Testis (tissue), 2 donors: ENCODE data around the gene DPF1.

Experiments
- CTCF ChIP-seq, 3 experiments: fragments of 450-650 bp in 2 of 3; fragments of 200-600 bp in 1 of 3; sonication (generic) in 1 of 3; IDR thresholded peaks; one replicate each; pipeline ENCODE4 v1.5.1; 2016 to 2019; ENCODE audit warnings: antibody characterized with exemption in 3 of 3, mild to moderate bottlenecking in 2 of 3, moderate library complexity in 1 of 3
- POLR2A ChIP-seq: fragments of 450-650 bp; IDR thresholded peaks from one replicate; pipeline ENCODE4 v1.6.1; 2017; ENCODE audit warnings: antibody characterized with exemption, mild to moderate bottlenecking, moderate library complexity

- TF ChIP-seq CTCF (IDR thresholded peaks at IDR 0.05), result no peak
- no peak for TF ChIP-seq POLR2A
These were observed 26.4 kb upstream of the DPF1 start for GRCh38 chr19:38250428-38250820.
